Measurements from ENCODE around the gene KRR1. TPM values are rescaled to one million over a fixed set of nuclear protein-coding genes. Genes with fewer than 3 reads are reported as not detected.
A peak's percentile ranks its signal among the peaks of the same experiment; 100 is the strongest.

The KRR1 gene
- total RNA-seq, 1 experiment from 2014 or later: 192 TPM

DNA sequence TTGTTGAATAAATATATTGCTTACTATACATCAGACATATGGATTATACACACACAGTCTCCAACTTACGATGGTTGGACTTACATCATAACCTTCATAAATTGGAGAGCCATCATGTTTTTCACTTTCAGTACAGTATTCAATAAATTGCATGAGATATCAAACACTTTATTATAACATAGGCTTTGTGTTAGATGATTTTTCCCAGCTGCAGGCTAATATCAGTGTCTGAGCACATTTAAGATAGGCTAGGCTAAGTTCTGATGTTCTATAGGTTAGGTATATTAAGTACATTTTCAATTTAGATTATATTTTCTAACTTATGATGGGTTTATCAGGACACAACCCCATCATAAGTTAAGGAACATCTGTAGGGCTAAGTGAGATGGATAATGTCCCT is 17.9 kb upstream of the KRR1 start:
- Histone ChIP-seq H3K9ac (ENCODE audit: low read length) (no peak overlapping the region), H3K27ac (ENCODE audit: low read depth, low read length) (peak overlapping the region; percentile 72; the same call in 1 of the 2 replicates), H3K4me3 (replicated peaks in 1 of 2; ENCODE audit: low read depth in 1 of 2, low read length in 2 of 2) (no peak overlapping the region), H3K9me3 (ENCODE audit: control insufficient read depth in 1 of 2, insufficient read depth in 1 of 2, low read depth in 1 of 2, low read length in 2 of 2) (no peaks in the 10 kb centered on the region), H3K27me3 (ENCODE audit: insufficient read depth, low read length) (no peaks in the 10 kb centered on the region), H3K4me2 (ENCODE audit: low read length) (no peak overlapping the region), H4K20me1 (ENCODE audit: insufficient read depth) (no peaks in the 10 kb centered on the region), H3K4me1 (ENCODE audit: control insufficient read depth in 1 of 2, insufficient read depth in 2 of 2, low read length in 2 of 2) (peaks cover 17 to 35% of the 10 kb centered on the region in 2 experiments), H3K9me2 (ENCODE audit: insufficient read depth) (no peaks in the 10 kb centered on the region), H3K79me2 (ENCODE audit: insufficient read depth, low read length) (no peaks in the 10 kb centered on the region), H3K36me3 (ENCODE audit: control insufficient read depth in 1 of 2, insufficient read depth in 2 of 2, low read length in 2 of 2) (no peaks in the 10 kb centered on the region), H2AFZ (ENCODE audit: low read depth, low read length, poor library complexity, severe bottlenecking) (peak overlapping the region; percentile 37)
- DNase-seq (ENCODE audit: low read depth, low spot score) (no peak), ATAC-seq (no peak)
- ChIA-PET POLR2A (interaction anchor here (1.5 to 2.2 kb wide), 3 partner anchors 18 to 130 kb away, joined by 3 to 7 read pairs (median 7); partner anchors contain the start of gene KRR1), CTCF (no interaction called here), RAD21 (ENCODE audit: low non-redundant PET in 1 of 2, low total read pairs in 2 of 2, uncharacterized antibody in 2 of 2, unreplicated experiment in 2 of 2) (no interaction called here)
- BruUV-seq (replicated peaks): no TSS peak
- intact Hi-C loops (cut with micrococcal nuclease): loop anchor here (5.0 kb wide), 4 partner anchors 93 to 1263 kb away; partner anchors contain the start of gene BBS10
- TF ChIP-seq CTCF (IDR thresholded peaks at IDR 0.05 in 2 of 3, conservative IDR thresholded peaks at IDR 0.05 in 1 of 3; ENCODE audit: borderline replicate concordance in 1 of 3, insufficient read depth in 1 of 3, low read depth in 2 of 3, low read length in 2 of 3): no peak
- no peak for TF ChIP-seq JUND (IDR thresholded peaks at IDR 0.05)
- no peak for TF ChIP-seq SP1 (IDR thresholded peaks at IDR 0.05; ENCODE audit: low read depth)
- no peak for TF ChIP-seq TCF7L2 (IDR thresholded peaks at IDR 0.05; ENCODE audit: borderline replicate concordance, extremely low read depth, insufficient read depth, insufficient read length)
- no peak for TF ChIP-seq EZH2 (IDR thresholded peaks at IDR 0.05)
- TF ChIP-seq RAD21 (IDR thresholded peaks at IDR 0.05; ENCODE audit: low read depth): no peak
- TF ChIP-seq SRF (IDR thresholded peaks at IDR 0.05; ENCODE audit: low read depth): no peak
- no peak for TF ChIP-seq EZH2phosphoT487 (IDR thresholded peaks at IDR 0.05; ENCODE audit: borderline replicate concordance)
- TF ChIP-seq POLR2AphosphoS5 (IDR thresholded peaks at IDR 0.05; ENCODE audit: low read depth, low read length): no peak
- TF ChIP-seq, protein P1, sequence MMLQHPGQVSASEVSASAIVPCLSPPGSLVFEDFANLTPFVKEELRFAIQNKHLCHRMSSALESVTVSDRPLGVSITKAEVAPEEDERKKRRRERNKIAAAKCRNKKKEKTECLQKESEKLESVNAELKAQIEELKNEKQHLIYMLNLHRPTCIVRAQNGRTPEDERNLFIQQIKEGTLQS (IDR thresholded peaks at IDR 0.05): no peak
- no peak for TF ChIP-seq ZBTB33 (IDR thresholded peaks at IDR 0.05; ENCODE audit: extremely low read depth, insufficient replicate concordance, low read length)
- TF ChIP-seq ZFX (IDR thresholded peaks at IDR 0.05): no peak
- no peak for TF ChIP-seq POLR2A (IDR thresholded peaks at IDR 0.05; ENCODE audit: borderline replicate concordance, extremely low read depth, insufficient read depth, insufficient read length)
- no peak for TF ChIP-seq EGR1 (IDR thresholded peaks at IDR 0.05; ENCODE audit: low read depth)

Data from HCT116 (cell line).